ENCODE results near the gene FRY.

GRCh38 chr13:32025730-32026129 lies 5.8 kb upstream of the FRY start:
- TF ChIP-seq POLR2A (IDR thresholded peaks at IDR 0.05): no peak
- no peak for TF ChIP-seq CTCF (IDR thresholded peaks at IDR 0.05)
